Retinal pigment epithelial cell (primary cell): ENCODE data around the gene LRP3.

Experiments used
- DNase-seq: peaks from one replicate; pipeline ENCODE4 v3.0.0-alpha.2; 2010; ENCODE audit warnings: low read depth
- H3K4me3 ChIP-seq: 2 replicates; pipeline ENCODE4 v1.5.1; 2011; ENCODE audit warnings: mild to moderate bottlenecking, low read length, control low read depth, moderate library complexity
- CTCF ChIP-seq: conservative IDR thresholded peaks from 2 replicates; pipeline ENCODE4 v1.5.1; 2011; ENCODE audit warnings: low read depth, low read length, control low read depth, inconsistent platforms

LRP3 gene

GRCh38 chr19:33167438-33167837, 26.7 kb upstream of the LRP3 start:
- no peak for DNase-seq
- no peak for TF ChIP-seq CTCF
- no peak overlapping the region for H3K4me3 ChIP-seq

GRCh38 chr19:33168528-33168927, 25.6 kb upstream of the LRP3 start:
- TF ChIP-seq CTCF, result no peak
- no peak overlapping the region for H3K4me3 ChIP-seq
- no peak for DNase-seq

GRCh38 chr19:33171222-33171795, 22.8 kb upstream of the LRP3 start:
- no peak for TF ChIP-seq CTCF
- no peak for DNase-seq
- no peak overlapping the region for H3K4me3 ChIP-seq

GRCh38 chr19:33171916-33172359, 22.2 kb upstream of the LRP3 start:
- no peak for DNase-seq
- H3K4me3 ChIP-seq, result no peak overlapping the region
- no peak for TF ChIP-seq CTCF

- DNase-seq, result no peak
- TF ChIP-seq CTCF, result no peak
- H3K4me3 ChIP-seq, result no peak overlapping the region
Observed at GRCh38 chr19:33174186-33174585, 19.9 kb upstream of the LRP3 start.

- peak overlapping the region; percentile 77 for H3K4me3 ChIP-seq
- no peak for DNase-seq
- no peak for TF ChIP-seq CTCF
Observed at GRCh38 chr19:33175156-33175782, 18.9 kb upstream of the LRP3 start.
